GM19372 (cell line): ENCODE measurements around the gene AFG1L.
"Not testable (repeated sequence)": the region's sequence is repeated elsewhere in the genome, so short reads cannot be mapped to it uniquely, and the experiment has no call there.

ENCODE experiments used
- ATAC-seq: cut with Tn5 transposase; IDR thresholded peaks from one replicate; pipeline ENCODE4 v1.9.1; 2021; ENCODE audit warnings: mild to moderate bottlenecking, low read depth, moderate library complexity; ENCODE audit not compliant: unreplicated experiment

Gene AFG1L

GRCh38 chr6:108294727-108295625 is at the start of gene AFG1L:
AFG1L (plus strand) TSS chr6:108295054; CDS start chr6:108295080, 26 bp downstream.
- peak; percentile 84 for ATAC-seq

- ATAC-seq, result not testable (repeated sequence)
Measured at GRCh38 chr6:108245095-108245494, 49.8 kb upstream of the AFG1L start.

- ATAC-seq, result no peak
Measured at GRCh38 chr6:108247965-108248536, 46.8 kb upstream of the AFG1L start.

GRCh38 chr6:108250240-108250866 is 44.5 kb upstream of the AFG1L start:
- no peak for ATAC-seq

- ATAC-seq, result no peak
Measured at GRCh38 chr6:108251252-108251651, 43.6 kb upstream of the AFG1L start.

- no peak for ATAC-seq
Measured at GRCh38 chr6:108252055-108252454, 42.8 kb upstream of the AFG1L start.

- no peak for ATAC-seq
Measured at GRCh38 chr6:108253241-108253640, 41.6 kb upstream of the AFG1L start.

- no peak for ATAC-seq
Measured at GRCh38 chr6:108254433-108255410, 40.1 kb upstream of the AFG1L start.

- ATAC-seq, result no peak
Measured at GRCh38 chr6:108260126-108260808, 34.6 kb upstream of the AFG1L start.

- ATAC-seq, result peak; percentile 83
Measured at GRCh38 chr6:108260809-108261569, 33.9 kb upstream of the AFG1L start, which contains the start of gene SNX3. SNX3 (minus strand) TSS chr6:108261040; CDS start chr6:108260921, 119 bp downstream.

- ATAC-seq, result no peak
Measured at GRCh38 chr6:108263371-108263770, 31.5 kb upstream of the AFG1L start.

GRCh38 chr6:108268845-108269244 is 26.0 kb upstream of the AFG1L start:
- no peak for ATAC-seq

GRCh38 chr6:108269955-108270354 is 24.9 kb upstream of the AFG1L start:
- not testable (repeated sequence) for ATAC-seq

GRCh38 chr6:108274546-108274945 is 20.3 kb upstream of the AFG1L start:
- ATAC-seq, result no peak

GRCh38 chr6:108275976-108276375 is 18.9 kb upstream of the AFG1L start:
- no peak for ATAC-seq

GRCh38 chr6:108277295-108277694 is 17.6 kb upstream of the AFG1L start:
- no peak for ATAC-seq

- ATAC-seq, result no peak
Measured at GRCh38 chr6:108277831-108278230, 17.0 kb upstream of the AFG1L start.

- ATAC-seq, result no peak
Measured at GRCh38 chr6:108285381-108285780, 9.5 kb upstream of the AFG1L start.

GRCh38 chr6:108286366-108286765 is 8.5 kb upstream of the AFG1L start:
- ATAC-seq, result no peak
